ENCODE results near the gene P3H1. TPM values are rescaled to one million over a fixed set of nuclear protein-coding genes. Genes with fewer than 3 reads are reported as not detected.
"Not testable (repeated sequence)": the region's sequence is repeated elsewhere in the genome, so short reads cannot be mapped to it uniquely, and the experiment has no call there.

Gene P3H1
- total RNA-seq, 1 experiment from 2014 or later, result 57.8 TPM

DNA sequence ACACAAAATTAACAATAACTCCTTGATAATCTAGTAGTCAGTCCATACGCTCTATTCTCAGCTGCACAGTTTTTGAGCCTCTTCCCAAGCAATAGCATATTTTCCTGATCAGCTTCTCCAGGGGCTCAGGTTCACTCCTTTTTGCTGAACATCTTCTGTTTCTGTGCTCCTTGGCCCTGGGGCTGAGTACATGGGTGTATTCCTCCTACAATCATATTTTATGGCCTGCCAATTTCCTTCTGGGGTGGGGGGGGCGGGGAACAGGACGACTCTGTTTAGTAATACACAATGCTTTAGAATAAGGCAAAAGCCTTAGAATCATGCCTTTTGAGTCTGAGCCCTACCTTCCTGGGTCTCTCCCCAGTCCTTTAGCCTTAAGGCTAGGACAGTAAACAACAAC is 35.2 kb downstream of the P3H1 start:
- H3K36me3 ChIP-seq (ENCODE audit: insufficient read depth, low read length, poor library complexity, severe bottlenecking), result no peaks in the 10 kb centered on the region
- peaks cover 9% of the 10 kb centered on the region for H3K4me1 ChIP-seq (ENCODE audit: insufficient read depth, low read length, poor library complexity, severe bottlenecking)
- no peak for DNase-seq (ENCODE audit: low spot score)
- intact Hi-C loops (cut with micrococcal nuclease; ENCODE audit: unreplicated experiment), result no loop called here
- no peaks in the 10 kb centered on the region for H3K9me3 ChIP-seq (ENCODE audit: low read depth, low read length, poor library complexity, severe bottlenecking)
- no peak overlapping the region for H3K27ac ChIP-seq (ENCODE audit: low read depth, low read length, poor library complexity, severe bottlenecking)
- TF ChIP-seq EZH2 (IDR thresholded peaks at IDR 0.05; ENCODE audit: borderline replicate concordance, low read depth, low read length, poor library complexity, severe bottlenecking), result no peak
- CTCF ChIA-PET, result no interaction called here
- no peak overlapping the region for H3K4me3 ChIP-seq (ENCODE audit: low read depth, low read length, poor library complexity, severe bottlenecking)
- no TSS peak for BruUV-seq (replicated peaks)
- H3K27me3 ChIP-seq (replicated peaks; ENCODE audit: insufficient read depth, low read depth, low read length, poor library complexity), result no peaks in the 10 kb centered on the region
- POLR2A ChIA-PET (ENCODE audit: low non-redundant PET), result no interaction called here

- no peaks in the 10 kb centered on the region for H3K27me3 ChIP-seq (replicated peaks; ENCODE audit: insufficient read depth, low read depth, low read length, poor library complexity)
- H3K27ac ChIP-seq (ENCODE audit: low read depth, low read length, poor library complexity, severe bottlenecking), result no peak overlapping the region
- H3K4me3 ChIP-seq (ENCODE audit: low read depth, low read length, poor library complexity, severe bottlenecking), result no peak overlapping the region
- peaks cover 9% of the 10 kb centered on the region for H3K4me1 ChIP-seq (ENCODE audit: insufficient read depth, low read length, poor library complexity, severe bottlenecking)
- BruUV-seq (replicated peaks), result no TSS peak
- intact Hi-C loops (cut with micrococcal nuclease; ENCODE audit: unreplicated experiment), result no loop called here
- CTCF ChIA-PET, result no interaction called here
- TF ChIP-seq CTCF (conservative IDR thresholded peaks at IDR 0.05; ENCODE audit: low read depth, low read length), result peak; percentile 28; the same call in 1 of the 2 replicates
- TF ChIP-seq EZH2 (IDR thresholded peaks at IDR 0.05; ENCODE audit: borderline replicate concordance, low read depth, low read length, poor library complexity, severe bottlenecking), result no peak
- no peak for DNase-seq (ENCODE audit: low spot score)
- no peaks in the 10 kb centered on the region for H3K9me3 ChIP-seq (ENCODE audit: low read depth, low read length, poor library complexity, severe bottlenecking)
- POLR2A ChIA-PET (ENCODE audit: low non-redundant PET), result no interaction called here
- H3K36me3 ChIP-seq (ENCODE audit: insufficient read depth, low read length, poor library complexity, severe bottlenecking), result no peaks in the 10 kb centered on the region
Measured at GRCh38 chr1:42730988-42731387, 35.8 kb downstream of the P3H1 start.

DNA sequence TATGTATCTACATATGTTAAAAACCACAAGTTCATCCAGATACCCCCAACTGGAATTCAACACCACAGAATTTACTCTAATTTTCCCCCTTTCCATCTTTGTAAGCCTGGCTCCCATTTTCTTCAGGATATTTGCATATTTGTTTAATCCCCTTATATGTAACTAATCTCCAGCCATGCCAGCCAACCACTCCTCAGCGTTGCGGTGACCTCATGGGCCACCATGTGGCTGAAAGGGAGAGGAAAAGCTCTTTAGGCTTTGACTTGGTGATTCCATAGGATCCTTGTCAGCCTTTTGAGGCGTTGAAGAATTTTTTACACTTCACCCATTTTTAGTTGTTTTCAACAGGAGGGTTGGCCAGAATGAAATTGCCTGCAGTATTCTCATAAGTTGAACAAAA is 36.8 kb downstream of the P3H1 start:
- H3K4me3 ChIP-seq (ENCODE audit: low read depth, low read length, poor library complexity, severe bottlenecking), result no peak overlapping the region
- no peak overlapping the region for H3K27ac ChIP-seq (ENCODE audit: low read depth, low read length, poor library complexity, severe bottlenecking)
- CTCF ChIA-PET, result interaction anchor here (0.8 kb wide), 1 partner anchor 251 kb away, joined by 9 read pairs; no protein-coding TSS in a partner anchor
- H3K9me3 ChIP-seq (ENCODE audit: low read depth, low read length, poor library complexity, severe bottlenecking), result no peaks in the 10 kb centered on the region
- TF ChIP-seq EZH2 (IDR thresholded peaks at IDR 0.05; ENCODE audit: borderline replicate concordance, low read depth, low read length, poor library complexity, severe bottlenecking), result no peak
- peak; percentile 22; the same call in 1 of the 2 replicates for TF ChIP-seq CTCF (conservative IDR thresholded peaks at IDR 0.05; ENCODE audit: low read depth, low read length)
- intact Hi-C loops (cut with micrococcal nuclease; ENCODE audit: unreplicated experiment), result no loop called here
- H3K36me3 ChIP-seq (ENCODE audit: insufficient read depth, low read length, poor library complexity, severe bottlenecking), result no peaks in the 10 kb centered on the region
- peak; percentile 84 for DNase-seq (ENCODE audit: low spot score)
- BruUV-seq (replicated peaks), result no TSS peak
- POLR2A ChIA-PET (ENCODE audit: low non-redundant PET), result no interaction called here
- H3K4me1 ChIP-seq (ENCODE audit: insufficient read depth, low read length, poor library complexity, severe bottlenecking), result peaks cover 9% of the 10 kb centered on the region
- no peaks in the 10 kb centered on the region for H3K27me3 ChIP-seq (replicated peaks; ENCODE audit: insufficient read depth, low read depth, low read length, poor library complexity)

GRCh38 chr1:42725820-42726219 is 41.0 kb downstream of the P3H1 start:
- DNase-seq (ENCODE audit: low spot score); H3K27ac ChIP-seq (ENCODE audit: low read depth, low read length, poor library complexity, severe bottlenecking); intact Hi-C loops (cut with micrococcal nuclease; ENCODE audit: unreplicated experiment); H3K9me3 ChIP-seq (ENCODE audit: low read depth, low read length, poor library complexity, severe bottlenecking); H3K4me3 ChIP-seq (ENCODE audit: low read depth, low read length, poor library complexity, severe bottlenecking); BruUV-seq (replicated peaks); H3K4me1 ChIP-seq (ENCODE audit: insufficient read depth, low read length, poor library complexity, severe bottlenecking); H3K36me3 ChIP-seq (ENCODE audit: insufficient read depth, low read length, poor library complexity, severe bottlenecking); H3K27me3 ChIP-seq (replicated peaks; ENCODE audit: insufficient read depth, low read depth, low read length, poor library complexity); POLR2A ChIA-PET (ENCODE audit: low non-redundant PET); CTCF ChIA-PET: not testable (repeated sequence)
